HCT116 (cell line): Measurements from ENCODE around the gene TWIST2. TPM values are rescaled to one million over a fixed set of nuclear protein-coding genes. Genes with fewer than 3 reads are reported as not detected.

Source experiments
- ATAC-seq: fragments of 200-7000 bp; cut with Tn5 transposase; 2 replicates; pipeline ENCODE4 v1.9.1; 2020; ENCODE audit warnings: mild to moderate bottlenecking, moderate library complexity
- BruUV-seq: library from RNA; stranded (reverse); fragments of 400-500 nt; replicated peaks from 2 replicates; lab custom pipeline; 2021; lab: Mats Ljungman, UMichigan
- CTCF ChIA-PET: fragments of 300-600 bp; sonication (Branson Sonifier 250); formaldehyde crosslinking; loops from one replicate; lab custom pipeline; 2021; ENCODE audit warnings: antibody characterized with exemption; lab: Charles Lee
- POLR2A ChIA-PET: fragments of 300-600, 350-600 bp; sonication (Branson Sonifier 250); formaldehyde crosslinking; loops from one replicate; lab custom pipeline; 2021; ENCODE audit warnings: antibody characterized with exemption; lab: Charles Lee
- RAD21 ChIA-PET, 2 experiments: fragments of 300-600 bp; sonication (Branson Sonifier 250); formaldehyde crosslinking; loops; one replicate each; lab custom pipeline; 2023; ENCODE audit warnings: low total read pairs in 2 of 2; ENCODE audit not compliant: uncharacterized antibody in 2 of 2, unreplicated experiment in 2 of 2, low non-redundant PET in 1 of 2; lab: Charles Lee
- DNase-seq: peaks from one replicate; pipeline ENCODE4 v3.0.0-alpha.2; 2010; ENCODE audit warnings: low read depth, low spot score
- H2AFZ ChIP-seq: fragments of 200-600 bp; shearing (Covaris generic), sonication (generic); 2 replicates; pipeline ENCODE4 v1.6.1; 2017; ENCODE audit warnings: low read depth, mixed run types, mixed read lengths, antibody characterized with exemption, low read length; ENCODE audit not compliant: poor library complexity, severe bottlenecking
- H3K27ac ChIP-seq: 2 replicates; pipeline ENCODE4 v1.5.1; 2012; ENCODE audit warnings: low read depth, low read length
- H3K27me3 ChIP-seq: fragments of 200-600 bp; sonication (generic); 2 replicates; pipeline ENCODE4 v1.6.1; 2016; ENCODE audit warnings: mixed run types, low read length, mixed read lengths; ENCODE audit not compliant: insufficient read depth
- H3K36me3 ChIP-seq, 2 experiments: fragments of 200-500 bp in 1 of 2; fragments of 200-600 bp in 1 of 2; sonication (Bioruptor generic) in 1 of 2; sonication (generic) in 1 of 2; 2 replicates each; pipeline versions ENCODE4 v1.5.1 to v1.6.1; 2014 to 2016; ENCODE audit warnings: low read length in 2 of 2, inconsistent platforms in 1 of 2, mixed read lengths in 1 of 2, mixed run types in 1 of 2; ENCODE audit not compliant: insufficient read depth in 2 of 2, control insufficient read depth in 1 of 2
- H3K4me1 ChIP-seq, 2 experiments: fragments of 200-600 bp in 1 of 2; sonication (generic) in 1 of 2; 2 replicates each; pipeline versions ENCODE4 v1.5.1 to v1.6.1; 2012 to 2017; ENCODE audit warnings: low read length in 2 of 2, inconsistent platforms in 1 of 2, mild to moderate bottlenecking in 1 of 2, mixed read lengths in 1 of 2, mixed run types in 1 of 2, moderate library complexity in 1 of 2; ENCODE audit not compliant: insufficient read depth in 2 of 2, control insufficient read depth in 1 of 2
- H3K4me2 ChIP-seq: fragments of 200-600 bp; sonication (generic); 2 replicates; pipeline ENCODE4 v1.6.1; 2017; ENCODE audit warnings: mixed run types, low read length, mixed read lengths
- H3K4me3 ChIP-seq, 2 experiments: fragments of 200-600 bp in 1 of 2; sonication (generic) in 1 of 2; replicated peaks in 1 of 2; 2 replicates each; pipeline ENCODE4 v1.5.1; 2011 to 2016; ENCODE audit warnings: low read length in 2 of 2, control low read depth in 1 of 2, low read depth in 1 of 2, mild to moderate bottlenecking in 1 of 2, mixed read lengths in 1 of 2, mixed run types in 1 of 2
- H3K79me2 ChIP-seq: fragments of 200-600 bp; sonication (generic); 2 replicates; pipeline ENCODE4 v1.6.1; 2017; ENCODE audit warnings: mild to moderate bottlenecking, mixed run types, low read length, moderate library complexity, mixed read lengths; ENCODE audit not compliant: insufficient read depth
- H3K9ac ChIP-seq: fragments of 200-600 bp; sonication (generic); 2 replicates; pipeline ENCODE4 v1.6.1; 2016; ENCODE audit warnings: low read length, mixed read lengths
- H3K9me2 ChIP-seq: fragments of 200-600 bp; sonication (generic), shearing (Covaris generic); 2 replicates; pipeline ENCODE4 v1.6.1; 2017; ENCODE audit warnings: mixed run types, mild to moderate bottlenecking, moderate library complexity; ENCODE audit not compliant: insufficient read depth
- H3K9me3 ChIP-seq, 2 experiments: fragments of 200-500 bp in 1 of 2; fragments of 200-600 bp in 1 of 2; sonication (Bioruptor generic) in 1 of 2; sonication (generic) in 1 of 2; 2 replicates each; pipeline ENCODE4 v1.6.1; 2014 to 2017; ENCODE audit warnings: low read length in 2 of 2, mixed read lengths in 2 of 2, inconsistent platforms in 1 of 2, low read depth in 1 of 2, mild to moderate bottlenecking in 1 of 2, mixed run types in 1 of 2, moderate library complexity in 1 of 2; ENCODE audit not compliant: control insufficient read depth in 1 of 2, insufficient read depth in 1 of 2
- H4K20me1 ChIP-seq: fragments of 200-600 bp; sonication (generic), shearing (Covaris generic); 2 replicates; pipeline ENCODE4 v1.6.1; 2017; ENCODE audit warnings: mixed run types, mild to moderate bottlenecking, moderate library complexity; ENCODE audit not compliant: insufficient read depth
- CEBPB ChIP-seq: IDR thresholded peaks from 2 replicates; pipeline ENCODE4 v1.6.1; 2012; ENCODE audit warnings: low read depth
- CTCF ChIP-seq, 3 experiments: fragments of 200-600 bp in 1 of 3; sonication (generic) in 1 of 3; IDR thresholded peaks in 2 of 3; conservative IDR thresholded peaks in 1 of 3; 2 replicates each; pipeline ENCODE4 v1.5.1; 2012 to 2017; ENCODE audit warnings: low read depth in 2 of 3, low read length in 2 of 3, antibody characterized with exemption in 1 of 3, borderline replicate concordance in 1 of 3, control low read depth in 1 of 3, mild to moderate bottlenecking in 1 of 3, mixed read lengths in 1 of 3, mixed run types in 1 of 3, moderate library complexity in 1 of 3; ENCODE audit not compliant: insufficient read depth in 1 of 3
- EZH2phosphoT487 ChIP-seq: fragments of 200-600 bp; IDR thresholded peaks from 2 replicates; pipeline ENCODE4 v1.6.1; 2018; ENCODE audit warnings: antibody characterized with exemption, borderline replicate concordance
- POLR2A ChIP-seq: IDR thresholded peaks from 2 replicates; pipeline ENCODE4 v1.7.0; 2011; ENCODE audit warnings: borderline replicate concordance; ENCODE audit not compliant: insufficient read depth, insufficient read length; ENCODE audit errors: extremely low read depth
- REST ChIP-seq: IDR thresholded peaks from 2 replicates; pipeline ENCODE4 v1.6.1; 2012; ENCODE audit warnings: low read depth
- ZBTB33 ChIP-seq: IDR thresholded peaks from 2 replicates; pipeline ENCODE4 v1.6.1; 2011; ENCODE audit warnings: mild to moderate bottlenecking, low read length, moderate library complexity; ENCODE audit not compliant: insufficient replicate concordance; ENCODE audit errors: extremely low read depth
- ZFX ChIP-seq: fragments of 450-650 bp; IDR thresholded peaks from 2 replicates; pipeline ENCODE4 v1.6.1; 2017
- intact Hi-C: fragments of 100-400 bp; cut with micrococcal nuclease; formaldehyde crosslinking; loops from 2 replicates; pipeline ENCODE4 v1.10.0; 2022
- total RNA-seq: library from RNA; stranded (reverse); gene quantifications from one replicate; pipeline ENCODE4 v1.2.1, GENCODE V29; 2021; ENCODE audit not compliant: unreplicated experiment

TWIST2 gene
- total RNA-seq, 1 experiment from 2014 or later: not detected

- no peak overlapping the region for H3K4me2 ChIP-seq
Measured at GRCh38 chr2:238908960-238909951, 61.4 kb downstream of the TWIST2 start.

More at GRCh38 chr2:238908960-238909951, 61.4 kb downstream of the TWIST2 start:
- intact Hi-C loops: no loop called here
- no TSS peak for BruUV-seq
- peaks cover under 1 to 17% of the 10 kb centered on the region in 2 experiments; a peak in 2 of 4 replicates for H3K4me1 ChIP-seq
- H3K9ac ChIP-seq: no peak overlapping the region
- H3K27me3 ChIP-seq: no peaks in the 10 kb centered on the region
- ChIA-PET CTCF (no interaction called here), POLR2A (no interaction called here), RAD21 (no interaction called here)
- H3K36me3 ChIP-seq: no peaks in the 10 kb centered on the region
- no peaks in the 10 kb centered on the region for H4K20me1 ChIP-seq
- no peak overlapping the region for H3K27ac ChIP-seq
- no peak overlapping the region for H3K4me3 ChIP-seq
- 0 out of 2 replicates have a peak, but pooled peaks have one; percentile 23 for ATAC-seq
- no peaks in the 10 kb centered on the region for H3K9me2 ChIP-seq
- H3K9me3 ChIP-seq: no peaks in the 10 kb centered on the region
- no peaks in the 10 kb centered on the region for H3K79me2 ChIP-seq
- no peak for TF ChIP-seq REST
- no peak for TF ChIP-seq ZBTB33
- no peak for TF ChIP-seq POLR2A
- TF ChIP-seq CTCF (IDR thresholded peaks at IDR 0.05 in 2 of 3, conservative IDR thresholded peaks at IDR 0.05 in 1 of 3; ENCODE audit: borderline replicate concordance in 1 of 3, insufficient read depth in 1 of 3, low read depth in 2 of 3, low read length in 2 of 3): no peak
- no peak for TF ChIP-seq ZFX
- TF ChIP-seq EZH2phosphoT487: no peak
- no peak for TF ChIP-seq CEBPB
- no peak for DNase-seq
- H2AFZ ChIP-seq: no peak overlapping the region
